K562 (cell line): ENCODE data around the gene RND1. TPM values are rescaled to one million over a fixed set of nuclear protein-coding genes. Genes with fewer than 3 reads are reported as not detected.

ENCODE experiments used
- ATAC-seq: fragments of 200-7000 bp; cut with Tn5 transposase; 3 replicates; pipeline ENCODE4 v1.9.1; 2020; ENCODE audit warnings: moderate library complexity
- BruUV-seq: library from RNA; stranded (reverse); fragments of 400-500 nt; replicated peaks from 2 replicates; lab custom pipeline; 2021; lab: Mats Ljungman, UMichigan
- CTCF ChIA-PET: fragments of 300-600 bp; formaldehyde crosslinking; extraction: SDS; loops from one replicate; lab custom pipeline; 2021; ENCODE audit warnings: low intra/inter-chr PET ratio; lab: Yijun Ruan, JAX
- POLR2A ChIA-PET: fragments of 300-600, 350-650 bp; sonication (Branson Sonifier 250); formaldehyde crosslinking; extraction: SDS; loops from one replicate; lab custom pipeline; 2021; ENCODE audit warnings: antibody characterized with exemption, inconsistent platforms; lab: Yijun Ruan, JAX
- DNase-seq, 4 experiments: peaks; one replicate each; pipeline versions ENCODE4 v3.0.0 to v3.0.0-alpha.2; 2011 to 2018; ENCODE audit warnings: low spot score in 3 of 4, mixed read lengths in 3 of 4; ENCODE audit errors: extremely low read depth in 1 of 4
- FAIRE-seq: peaks from 2 replicates; lab custom pipeline; 2011; peaks lifted over from hg19 to GRCh38; lab: Jason Lieb, UNC
- H2AFZ ChIP-seq: 2 replicates; pipeline ENCODE4 v1.6.0; 2011; ENCODE audit warnings: low read depth, low read length, control low read depth, inconsistent platforms
- H3K27ac ChIP-seq: fragments of 200-600 bp; 3 replicates; pipeline ENCODE4 v1.8.0; 2011; ENCODE audit warnings: low read depth, mild to moderate bottlenecking, control low read depth, inconsistent platforms, low read length, moderate library complexity, mixed read lengths; ENCODE audit errors: extremely low read depth
- H3K27me3 ChIP-seq, 2 experiments: fragments of 300-600 bp in 1 of 2; 2 replicates in 1 of 2; 3 replicates in 1 of 2; pipeline versions ENCODE4 v1.6.0 to v1.8.0; 2011; ENCODE audit warnings: inconsistent platforms in 2 of 2, low read length in 2 of 2, mild to moderate bottlenecking in 1 of 2, mixed read lengths in 1 of 2, moderate library complexity in 1 of 2; ENCODE audit not compliant: control insufficient read depth in 2 of 2, insufficient read depth in 2 of 2
- H3K36me3 ChIP-seq: fragments of 300-600 bp; 3 replicates; pipeline ENCODE4 v1.8.0; 2011; ENCODE audit warnings: mild to moderate bottlenecking, low read length, inconsistent platforms; ENCODE audit not compliant: control insufficient read depth, insufficient read depth
- H3K4me1 ChIP-seq, 2 experiments: fragments of 200-600 bp in 1 of 2; replicated peaks in 1 of 2; 2 replicates in 1 of 2; 3 replicates in 1 of 2; pipeline versions ENCODE4 v1.5.1 to v1.8.0; 2011; ENCODE audit warnings: inconsistent platforms in 2 of 2, low read length in 2 of 2, mild to moderate bottlenecking in 1 of 2, mixed read lengths in 1 of 2, moderate library complexity in 1 of 2; ENCODE audit not compliant: control insufficient read depth in 2 of 2, insufficient read depth in 2 of 2
- H3K4me2 ChIP-seq: 2 replicates; pipeline ENCODE4 v1.6.1; 2011; ENCODE audit warnings: low read length, control low read depth, inconsistent platforms, mixed read lengths; ENCODE audit not compliant: insufficient read depth
- H3K4me3 ChIP-seq: fragments of 200-600 bp; sonication (generic), shearing (Covaris generic); 2 replicates; pipeline ENCODE4 v1.5.1; 2016; ENCODE audit warnings: control low read depth, inconsistent platforms
- H3K79me2 ChIP-seq: fragments of 200-600 bp; 3 replicates; pipeline ENCODE4 v1.8.0; 2011; ENCODE audit warnings: low read length, inconsistent platforms; ENCODE audit not compliant: control insufficient read depth, insufficient read depth
- H3K9ac ChIP-seq, 2 experiments: 2 replicates each; pipeline versions ENCODE4 v1.6.0 to v1.6.1; 2011; ENCODE audit warnings: low read depth in 2 of 2, low read length in 2 of 2, control low read depth in 1 of 2, inconsistent platforms in 1 of 2, mild to moderate bottlenecking in 1 of 2, mixed read lengths in 1 of 2; ENCODE audit not compliant: insufficient read depth in 1 of 2
- H3K9me1 ChIP-seq: one replicate; pipeline ENCODE4 v1.6.0; 2011; ENCODE audit warnings: inconsistent platforms, mild to moderate bottlenecking, low read length, moderate library complexity; ENCODE audit not compliant: control insufficient read depth, insufficient read depth
- H3K9me3 ChIP-seq: replicated peaks from 2 replicates; pipeline ENCODE4 v1.5.1; 2011; ENCODE audit warnings: low read depth, low read length, inconsistent platforms; ENCODE audit not compliant: control insufficient read depth, insufficient read depth
- H4K20me1 ChIP-seq: replicated peaks from 2 replicates; pipeline ENCODE4 v1.6.1; 2011; ENCODE audit warnings: low read length, inconsistent platforms, mixed read lengths; ENCODE audit not compliant: control insufficient read depth, insufficient read depth
- CAMTA2 ChIP-seq: fragments of 250-450 bp; sonication (Bioruptor Pico); conservative IDR thresholded peaks from 2 replicates; pipeline ENCODE4 v1.5.1; 2022
- HLTF ChIP-seq: fragments of 450-650 bp; IDR thresholded peaks from 2 replicates; pipeline ENCODE4 v1.6.1; 2016
- SAFB ChIP-seq: fragments of 200-400 bp; formaldehyde crosslinking; IDR thresholded peaks from 2 replicates; pipeline ENCODE4 v1.6.1; 2017; ENCODE audit warnings: low read depth, low read length, borderline replicate concordance
- TCF7L2 ChIP-seq: fragments of 150-350 bp; IDR thresholded peaks from 2 replicates; pipeline ENCODE4 v1.6.1; 2016; ENCODE audit warnings: low read depth, mild to moderate bottlenecking, low read length, moderate library complexity
- ZEB2 ChIP-seq: fragments of 450-650 bp; IDR thresholded peaks from 2 replicates; pipeline ENCODE4 v1.6.1; 2016
- ZFP30 ChIP-seq: fragments of 250-450 bp; sonication (Bioruptor Pico); IDR thresholded peaks from 2 replicates; pipeline ENCODE4 v1.8.0; 2022; ENCODE audit warnings: moderate library complexity, mild to moderate bottlenecking, inconsistent platforms, borderline replicate concordance
- ZNF197 ChIP-seq: fragments of 200-800 bp; sonication (Bioruptor generic); IDR thresholded peaks from 2 replicates; pipeline ENCODE4 v1.6.1; 2016; ENCODE audit warnings: low read depth, missing genetic modification characterization, missing compliant biosample characterization
- WGBS: fragments of 100-300 bp; shearing (Covaris generic); methylation state at CpG from one replicate; pipeline ENCODE4 v1.1.6; 2016; ENCODE audit warnings: low coverage, mixed read lengths; ENCODE audit not compliant: insufficient coverage; ENCODE audit errors: missing lambda C conversion rate; 5-methylcytosine and 5-hydroxymethylcytosine counted together
- in situ Hi-C: fragments of 300-500 bp; cut with MboI; formaldehyde crosslinking; loops from 4 replicates; pipeline ENCODE4 v1.15.0; 2018; ENCODE audit warnings: inconsistent platforms, mixed read lengths
- intact Hi-C: fragments of 100-400 bp; cut with micrococcal nuclease; formaldehyde crosslinking; loops from 2 replicates; pipeline ENCODE4 v1.14.2; 2022
- polyA plus RNA-seq, 8 experiments: library from polyadenylated mRNA; depleted of rRNA in 4 of 8; stranded (reverse) in 5 of 8; unstranded in 3 of 8; fragments of >200 nt; fragmentation: Nextera tagmentation in 2 of 8; fragmentation: Illumina TruSeq in 1 of 8; extraction: Ambion mirVana in 2 of 8; extraction: Trizol in 1 of 8; gene quantifications; 2 replicates each; pipeline versions ENCODE4 v1.2.1 to v1.2.3, GENCODE V29; 2011 to 2014; ENCODE audit warnings: inconsistent platforms in 1 of 8, missing spikeins in 1 of 8
- total RNA-seq, 7 experiments: library from RNA; depleted of rRNA in 6 of 7; stranded (reverse); fragments of >200 nt in 6 of 7; fragmentation: Illumina TruSeq in 2 of 7; extraction: Trizol in 2 of 7; gene quantifications; 2 replicates each; pipeline versions ENCODE4 v1.2.1 to v1.2.3, GENCODE V29; 2011 to 2021; ENCODE audit warnings: low replicate concordance in 1 of 7
- TF ChIP-seq, protein P1 (sequence below), 3 experiments: fragments of 200-800 bp in 1 of 3; fragments of 250-450 bp in 1 of 3; fragments of 450-650 bp in 1 of 3; sonication (Bioruptor Pico) in 1 of 3; sonication (Bioruptor generic) in 1 of 3; formaldehyde crosslinking in 1 of 3; IDR thresholded peaks; 2 replicates each; pipeline versions ENCODE4 v1.6.1 to v1.8.0; 2016 to 2022; ENCODE audit warnings: mild to moderate bottlenecking in 2 of 3, missing genetic modification characterization in 2 of 3, missing compliant biosample characterization in 1 of 3, moderate library complexity in 1 of 3
- TF ChIP-seq, protein P2 (sequence below), 3 experiments: IDR thresholded peaks in 2 of 3; conservative IDR thresholded peaks in 1 of 3; 2 replicates each; pipeline ENCODE4 v1.5.1; 2011 to 2012; ENCODE audit warnings: low read length in 3 of 3, mild to moderate bottlenecking in 3 of 3, control low read depth in 2 of 3, improper control_type of control experiment in 1 of 3, inconsistent platforms in 1 of 3, low read depth in 1 of 3, mixed read lengths in 1 of 3, moderate library complexity in 1 of 3; ENCODE audit not compliant: insufficient read depth in 2 of 3
- TF ChIP-seq, protein P3 (sequence below): sonication (generic); formaldehyde crosslinking; IDR thresholded peaks from 2 replicates; pipeline ENCODE4 v1.8.1; 2022; ENCODE audit warnings: missing genetic modification reagents
- TF ChIP-seq, protein P4 (sequence below): fragments of 450-650 bp; IDR thresholded peaks from 2 replicates; pipeline ENCODE4 v1.6.1; 2018; ENCODE audit warnings: mild to moderate bottlenecking, low read depth; ENCODE audit not compliant: partially characterized antibody
- TF ChIP-seq, protein P5 (sequence below): sonication (generic); formaldehyde crosslinking; IDR thresholded peaks from 2 replicates; pipeline ENCODE4 v1.8.1; 2022; ENCODE audit warnings: missing genetic modification reagents

Gene RND1
- total and polyA plus RNA-seq, 9 of the 15 experiments (the other 6 are each of a cell fraction or from before 2014, with no cell fraction given) = 0.18 to 0.78 (median 0.58) TPM; not detected in 2

DNA sequence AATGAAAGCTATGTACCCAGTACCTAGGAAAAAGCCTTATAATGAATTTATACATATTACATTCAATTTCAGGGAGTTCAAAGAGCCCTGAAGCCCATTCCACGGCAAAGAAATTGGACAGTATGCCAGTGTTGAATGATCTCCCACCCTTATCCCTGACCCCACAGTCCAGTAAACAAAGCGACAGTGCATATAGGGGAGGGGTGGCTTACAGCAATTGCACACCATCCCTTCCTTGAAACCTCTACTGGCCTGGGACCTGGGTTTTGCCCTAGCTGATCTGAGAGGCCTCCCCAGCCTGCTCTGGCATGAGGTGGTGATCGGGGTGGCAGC lies 17.3 kb upstream of the RND1 start:
- Histone ChIP-seq H3K79me2 (no peaks in the 10 kb centered on the region), H3K4me3 (no peak overlapping the region), H3K9me3 (no peaks in the 10 kb centered on the region), H3K27me3 (peaks cover 3 to 4% of the 10 kb centered on the region in 2 experiments; a peak in 1 of 5 replicates), H4K20me1 (no peaks in the 10 kb centered on the region), H3K4me1 (peaks cover 9 to 18% of the 10 kb centered on the region in 2 experiments; a peak in 3 of 5 replicates), H3K9me1 (no peaks in the 10 kb centered on the region), H3K36me3 (no peaks in the 10 kb centered on the region), H3K27ac (no peak overlapping the region), H2AFZ (no peak overlapping the region), H3K4me2 (no peak overlapping the region), H3K9ac (no peak overlapping the region)
- ATAC-seq (no peak), FAIRE-seq (no peak), DNase-seq (no peak)
- POLR2A ChIA-PET = interaction anchor here (1.0 to 1.2 kb wide), 2 partner anchors 10 to 132 kb away, joined by 4 read pairs; no protein-coding TSS in a partner anchor
- intact Hi-C loops (no loop called here), in situ Hi-C loops (no loop called here)
- WGBS = 72% methylated on average over 3 of the region's 3 CpGs
- CTCF ChIA-PET = no interaction called here
- no TSS peak for BruUV-seq
- TF ChIP-seq SAFB = no peak
- TF ChIP-seq, protein P1, sequence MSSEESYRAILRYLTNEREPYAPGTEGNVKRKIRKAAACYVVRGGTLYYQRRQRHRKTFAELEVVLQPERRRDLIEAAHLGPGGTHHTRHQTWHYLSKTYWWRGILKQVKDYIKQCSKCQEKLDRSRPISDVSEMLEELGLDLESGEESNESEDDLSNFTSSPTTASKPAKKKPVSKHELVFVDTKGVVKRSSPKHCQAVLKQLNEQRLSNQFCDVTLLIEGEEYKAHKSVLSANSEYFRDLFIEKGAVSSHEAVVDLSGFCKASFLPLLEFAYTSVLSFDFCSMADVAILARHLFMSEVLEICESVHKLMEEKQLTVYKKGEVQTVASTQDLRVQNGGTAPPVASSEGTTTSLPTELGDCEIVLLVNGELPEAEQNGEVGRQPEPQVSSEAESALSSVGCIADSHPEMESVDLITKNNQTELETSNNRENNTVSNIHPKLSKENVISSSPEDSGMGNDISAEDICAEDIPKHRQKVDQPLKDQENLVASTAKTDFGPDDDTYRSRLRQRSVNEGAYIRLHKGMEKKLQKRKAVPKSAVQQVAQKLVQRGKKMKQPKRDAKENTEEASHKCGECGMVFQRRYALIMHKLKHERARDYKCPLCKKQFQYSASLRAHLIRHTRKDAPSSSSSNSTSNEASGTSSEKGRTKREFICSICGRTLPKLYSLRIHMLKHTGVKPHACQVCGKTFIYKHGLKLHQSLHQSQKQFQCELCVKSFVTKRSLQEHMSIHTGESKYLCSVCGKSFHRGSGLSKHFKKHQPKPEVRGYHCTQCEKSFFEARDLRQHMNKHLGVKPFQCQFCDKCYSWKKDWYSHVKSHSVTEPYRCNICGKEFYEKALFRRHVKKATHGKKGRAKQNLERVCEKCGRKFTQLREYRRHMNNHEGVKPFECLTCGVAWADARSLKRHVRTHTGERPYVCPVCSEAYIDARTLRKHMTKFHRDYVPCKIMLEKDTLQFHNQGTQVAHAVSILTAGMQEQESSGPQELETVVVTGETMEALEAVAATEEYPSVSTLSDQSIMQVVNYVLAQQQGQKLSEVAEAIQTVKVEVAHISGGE (CRISPR knock-in tag; IDR thresholded peaks at IDR 0.05) = no peak
- TF ChIP-seq, protein P2, sequence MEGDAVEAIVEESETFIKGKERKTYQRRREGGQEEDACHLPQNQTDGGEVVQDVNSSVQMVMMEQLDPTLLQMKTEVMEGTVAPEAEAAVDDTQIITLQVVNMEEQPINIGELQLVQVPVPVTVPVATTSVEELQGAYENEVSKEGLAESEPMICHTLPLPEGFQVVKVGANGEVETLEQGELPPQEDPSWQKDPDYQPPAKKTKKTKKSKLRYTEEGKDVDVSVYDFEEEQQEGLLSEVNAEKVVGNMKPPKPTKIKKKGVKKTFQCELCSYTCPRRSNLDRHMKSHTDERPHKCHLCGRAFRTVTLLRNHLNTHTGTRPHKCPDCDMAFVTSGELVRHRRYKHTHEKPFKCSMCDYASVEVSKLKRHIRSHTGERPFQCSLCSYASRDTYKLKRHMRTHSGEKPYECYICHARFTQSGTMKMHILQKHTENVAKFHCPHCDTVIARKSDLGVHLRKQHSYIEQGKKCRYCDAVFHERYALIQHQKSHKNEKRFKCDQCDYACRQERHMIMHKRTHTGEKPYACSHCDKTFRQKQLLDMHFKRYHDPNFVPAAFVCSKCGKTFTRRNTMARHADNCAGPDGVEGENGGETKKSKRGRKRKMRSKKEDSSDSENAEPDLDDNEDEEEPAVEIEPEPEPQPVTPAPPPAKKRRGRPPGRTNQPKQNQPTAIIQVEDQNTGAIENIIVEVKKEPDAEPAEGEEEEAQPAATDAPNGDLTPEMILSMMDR (IDR thresholded peaks at IDR 0.05 in 2 of 3, conservative IDR thresholded peaks at IDR 0.05 in 1 of 3; ENCODE audit: insufficient read depth in 2 of 3, low read depth in 1 of 3, low read length in 3 of 3) = no peak
- no peak for TF ChIP-seq ZEB2
- TF ChIP-seq ZNF197 (CRISPR knock-in tag) = no peak
- TF ChIP-seq, protein P3, sequence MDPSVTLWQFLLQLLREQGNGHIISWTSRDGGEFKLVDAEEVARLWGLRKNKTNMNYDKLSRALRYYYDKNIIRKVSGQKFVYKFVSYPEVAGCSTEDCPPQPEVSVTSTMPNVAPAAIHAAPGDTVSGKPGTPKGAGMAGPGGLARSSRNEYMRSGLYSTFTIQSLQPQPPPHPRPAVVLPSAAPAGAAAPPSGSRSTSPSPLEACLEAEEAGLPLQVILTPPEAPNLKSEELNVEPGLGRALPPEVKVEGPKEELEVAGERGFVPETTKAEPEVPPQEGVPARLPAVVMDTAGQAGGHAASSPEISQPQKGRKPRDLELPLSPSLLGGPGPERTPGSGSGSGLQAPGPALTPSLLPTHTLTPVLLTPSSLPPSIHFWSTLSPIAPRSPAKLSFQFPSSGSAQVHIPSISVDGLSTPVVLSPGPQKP (CRISPR knock-in tag) = no peak
- TF ChIP-seq TCF7L2 = no peak
- no peak for TF ChIP-seq ZFP30
- TF ChIP-seq, protein P4, sequence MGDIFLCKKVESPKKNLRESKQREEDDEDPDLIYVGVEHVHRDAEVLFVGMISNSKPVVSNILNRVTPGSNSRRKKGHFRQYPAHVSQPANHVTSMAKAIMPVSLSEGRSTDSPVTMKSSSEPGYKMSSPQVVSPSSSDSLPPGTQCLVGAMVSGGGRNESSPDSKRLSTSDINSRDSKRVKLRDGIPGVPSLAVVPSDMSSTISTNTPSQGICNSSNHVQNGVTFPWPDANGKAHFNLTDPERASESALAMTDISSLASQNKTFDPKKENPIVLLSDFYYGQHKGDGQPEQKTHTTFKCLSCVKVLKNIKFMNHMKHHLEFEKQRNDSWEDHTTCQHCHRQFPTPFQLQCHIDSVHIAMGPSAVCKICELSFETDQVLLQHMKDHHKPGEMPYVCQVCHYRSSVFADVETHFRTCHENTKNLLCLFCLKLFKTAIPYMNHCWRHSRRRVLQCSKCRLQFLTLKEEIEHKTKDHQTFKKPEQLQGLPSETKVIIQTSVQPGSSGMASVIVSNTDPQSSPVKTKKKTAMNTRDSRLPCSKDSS = no peak
- TF ChIP-seq, protein P5, sequence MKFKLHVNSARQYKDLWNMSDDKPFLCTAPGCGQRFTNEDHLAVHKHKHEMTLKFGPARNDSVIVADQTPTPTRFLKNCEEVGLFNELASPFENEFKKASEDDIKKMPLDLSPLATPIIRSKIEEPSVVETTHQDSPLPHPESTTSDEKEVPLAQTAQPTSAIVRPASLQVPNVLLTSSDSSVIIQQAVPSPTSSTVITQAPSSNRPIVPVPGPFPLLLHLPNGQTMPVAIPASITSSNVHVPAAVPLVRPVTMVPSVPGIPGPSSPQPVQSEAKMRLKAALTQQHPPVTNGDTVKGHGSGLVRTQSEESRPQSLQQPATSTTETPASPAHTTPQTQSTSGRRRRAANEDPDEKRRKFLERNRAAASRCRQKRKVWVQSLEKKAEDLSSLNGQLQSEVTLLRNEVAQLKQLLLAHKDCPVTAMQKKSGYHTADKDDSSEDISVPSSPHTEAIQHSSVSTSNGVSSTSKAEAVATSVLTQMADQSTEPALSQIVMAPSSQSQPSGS (CRISPR knock-in tag) = no peak
- no peak for TF ChIP-seq CAMTA2
- no peak for TF ChIP-seq HLTF
